NK-92 treated with Interleukin-12 subunit alpha and Interleukin-12 subunit beta, amount 100 ng/mL, for 24 hours (cell line): ENCODE results near the gene AEBP1.
"Not testable (repeated sequence)": the region's sequence is repeated elsewhere in the genome, so short reads cannot be mapped to it uniquely, and the experiment has no call there.

Experiments used
- DNase-seq: peaks from one replicate; lab custom pipeline; 2025; lab: John Stamatoyannopoulos, UW

The AEBP1 gene

DNA sequence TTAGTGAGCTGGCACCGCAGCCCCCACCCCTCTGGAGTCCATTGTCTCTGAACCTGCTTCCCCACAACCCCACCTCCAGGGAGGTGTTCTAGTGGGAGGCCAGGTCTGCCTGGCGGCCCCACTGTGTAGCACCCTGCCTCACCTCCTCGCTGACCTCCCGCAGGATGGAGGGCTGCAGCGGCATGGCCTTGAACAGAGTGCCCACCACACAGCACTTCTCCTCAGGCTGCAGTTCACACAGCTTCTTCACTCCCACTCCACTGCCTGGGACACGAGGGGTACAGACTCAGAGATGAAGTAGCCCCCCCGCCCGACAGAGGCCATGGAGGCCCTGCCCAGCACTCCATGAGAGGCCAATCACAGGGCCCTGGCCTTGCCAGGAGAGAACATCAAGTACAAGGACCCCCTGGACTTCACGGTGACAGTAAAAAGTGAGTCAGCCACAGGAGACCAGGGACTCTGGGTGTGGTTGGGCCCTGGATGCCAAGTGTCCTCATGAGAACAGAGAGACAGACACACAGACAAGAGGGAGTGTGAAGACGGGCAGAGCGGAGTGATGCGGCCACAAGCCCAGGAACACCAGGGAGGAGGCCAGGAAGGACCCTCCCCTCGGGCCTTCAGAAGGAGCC lies 13.8 kb downstream of the AEBP1 start:
- no peak for DNase-seq

DNA sequence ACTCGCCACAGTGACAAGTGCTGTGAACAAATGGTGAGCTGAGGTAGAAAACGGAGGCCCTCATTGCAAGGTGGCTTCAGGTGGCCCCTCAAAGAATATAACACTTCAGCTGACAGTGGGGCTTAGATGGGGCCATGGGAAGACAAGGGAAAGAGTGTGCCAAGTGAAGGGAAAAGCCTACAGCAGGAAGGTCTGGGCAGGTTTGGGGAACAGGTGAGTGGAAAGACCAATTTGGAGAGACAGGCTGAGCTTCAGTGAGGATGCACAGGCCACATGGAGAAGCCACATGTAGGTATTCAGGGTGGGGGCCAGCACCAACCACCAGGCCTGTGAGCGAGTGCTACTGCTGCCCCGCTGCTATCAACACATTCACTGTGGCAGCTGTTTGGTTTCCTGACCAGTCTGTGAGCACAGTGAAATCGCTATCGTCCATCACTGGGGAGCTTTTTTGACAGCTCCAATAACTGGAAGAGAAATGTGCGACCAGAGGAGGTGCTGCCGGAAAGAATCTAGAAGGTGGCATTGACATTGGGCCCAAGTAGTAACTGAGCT lies 15.8 kb downstream of the AEBP1 start:
- DNase-seq: no peak

DNA sequence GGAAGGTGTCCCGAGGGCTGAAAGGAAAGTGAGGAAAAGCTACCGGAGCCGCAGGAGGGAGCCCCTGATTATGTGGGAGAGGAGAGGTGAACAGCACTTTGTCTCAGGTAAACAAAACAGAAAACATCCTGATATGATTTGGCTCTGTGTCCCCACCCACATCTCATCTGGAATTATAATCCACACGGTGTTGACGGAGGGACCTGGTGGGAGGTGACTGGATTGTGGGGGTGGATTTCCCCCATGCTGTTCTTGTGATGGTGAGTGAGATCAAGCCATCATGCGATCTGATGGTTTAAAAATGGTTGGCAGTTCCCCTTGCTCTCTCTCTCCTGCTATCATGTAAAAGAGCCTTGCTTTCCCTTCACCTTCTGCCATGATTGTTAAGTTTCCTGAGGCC lies 16.2 kb downstream of the AEBP1 start:
- DNase-seq: no peak

DNA sequence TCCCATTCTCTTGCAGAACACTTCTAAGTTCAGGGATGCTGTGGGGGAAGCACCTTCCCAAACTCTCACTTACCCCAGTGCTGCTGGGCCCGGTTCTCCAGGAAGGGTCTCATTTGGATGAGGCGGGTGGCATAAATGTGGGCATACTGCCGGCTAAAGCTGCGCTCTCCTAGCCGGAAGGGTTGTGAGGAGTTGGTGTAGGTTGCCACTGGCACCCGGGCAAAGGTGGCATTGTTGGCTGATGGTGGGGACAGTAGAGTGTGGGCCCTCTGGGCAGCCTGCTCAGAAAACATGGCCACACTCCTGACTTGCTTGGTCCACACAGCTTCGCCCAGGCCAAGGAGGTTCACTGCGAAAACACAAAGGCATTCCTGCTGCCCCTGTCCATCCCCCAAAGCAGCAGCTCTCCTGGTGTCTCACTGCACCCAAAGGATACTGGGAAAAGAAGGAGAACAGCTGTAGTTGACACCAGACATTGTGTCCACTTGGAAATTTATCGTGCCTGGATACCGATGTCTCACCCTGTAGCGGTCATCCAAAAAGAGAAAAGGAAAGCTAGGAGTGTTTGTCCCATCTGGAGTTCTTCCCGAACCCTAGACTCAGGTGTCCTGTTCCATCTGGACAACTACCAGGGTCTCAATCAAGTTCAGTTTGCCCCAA lies 17.7 kb downstream of the AEBP1 start:
- DNase-seq: no peak

DNA sequence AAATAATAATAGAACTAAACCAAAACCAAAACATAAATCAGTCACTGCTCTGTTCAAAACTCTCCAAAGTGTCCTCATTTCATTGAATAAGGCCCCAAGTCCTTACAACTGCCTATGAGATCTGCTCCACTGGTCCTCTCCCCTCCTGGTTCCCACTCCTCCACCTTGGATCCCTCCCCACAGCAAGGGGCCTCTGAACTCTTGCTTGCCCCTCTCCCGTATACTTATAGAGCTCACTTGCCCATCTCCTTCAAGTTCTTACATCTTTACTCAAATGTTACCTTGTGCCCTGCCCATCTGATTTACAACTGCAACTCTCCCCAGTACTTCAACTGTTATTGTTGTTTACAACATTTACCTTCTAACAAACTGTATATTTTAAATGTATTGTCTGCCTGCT lies 18.4 kb downstream of the AEBP1 start:
- DNase-seq: no peak

DNA sequence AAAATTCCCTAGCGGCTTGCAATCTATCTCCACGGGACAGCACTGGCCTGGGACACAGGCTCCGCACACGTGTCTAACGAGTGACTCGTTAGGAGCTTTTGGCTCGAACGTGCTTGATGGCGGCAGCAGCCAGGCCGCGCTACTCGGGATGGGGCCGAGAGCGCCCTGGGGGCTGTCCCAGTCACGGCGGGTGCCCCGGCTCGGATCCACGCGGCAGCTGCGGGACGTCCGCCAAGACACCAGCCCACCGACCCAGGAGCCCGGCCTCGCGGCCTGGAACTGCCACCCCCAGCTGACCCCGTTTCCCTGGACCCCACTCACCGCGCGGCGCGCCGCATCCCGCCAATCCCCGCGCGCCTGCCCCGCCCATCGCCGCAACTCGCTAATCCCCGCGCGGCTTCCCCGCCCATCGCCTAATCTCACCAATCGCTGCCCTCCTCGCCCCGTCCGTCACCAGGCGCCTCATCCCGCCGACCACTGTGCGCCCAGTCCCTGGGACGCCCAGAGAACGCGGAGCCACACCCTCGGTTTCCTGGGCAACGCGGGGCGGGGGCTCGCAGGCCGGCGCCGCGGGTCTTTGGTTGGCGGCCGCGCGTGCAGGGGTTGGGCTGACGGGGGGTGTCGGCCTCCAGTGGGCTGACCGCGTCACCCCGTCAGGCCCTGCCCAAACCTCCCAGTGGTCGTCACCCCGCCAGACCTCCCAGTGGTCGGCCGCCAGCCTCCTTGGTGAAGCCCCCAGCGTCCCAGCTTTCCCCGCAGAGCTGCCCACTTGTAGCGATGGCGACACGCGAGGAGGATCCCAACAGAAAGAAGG lies 19.3 kb downstream of the AEBP1 start, which contains the start of gene POLD2:
POLD2 (minus strand) TSS at position 359 of the 814 bp plus-strand sequence. CDS start 1,495 bp downstream, outside the sequence.
- DNase-seq: peak; percentile 91

DNA sequence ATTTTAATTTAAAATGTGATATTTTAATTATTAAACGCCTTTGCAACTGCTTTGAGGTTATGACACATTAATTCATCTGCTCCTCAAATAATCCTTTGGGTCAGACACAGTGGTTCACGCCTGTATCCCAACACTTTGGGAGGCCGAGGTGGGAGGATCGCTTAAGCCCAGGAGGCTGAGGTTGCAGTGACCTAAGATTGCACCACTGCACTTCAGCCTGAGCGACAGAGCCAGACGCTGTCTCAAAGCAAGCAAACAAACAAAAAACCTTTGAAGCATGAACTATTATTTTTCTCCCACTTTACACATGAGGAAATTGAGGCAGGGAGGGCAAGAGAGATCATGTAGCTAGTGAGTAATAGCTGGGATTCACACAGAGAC lies 20.7 kb downstream of the AEBP1 start:
- no peak for DNase-seq

DNA sequence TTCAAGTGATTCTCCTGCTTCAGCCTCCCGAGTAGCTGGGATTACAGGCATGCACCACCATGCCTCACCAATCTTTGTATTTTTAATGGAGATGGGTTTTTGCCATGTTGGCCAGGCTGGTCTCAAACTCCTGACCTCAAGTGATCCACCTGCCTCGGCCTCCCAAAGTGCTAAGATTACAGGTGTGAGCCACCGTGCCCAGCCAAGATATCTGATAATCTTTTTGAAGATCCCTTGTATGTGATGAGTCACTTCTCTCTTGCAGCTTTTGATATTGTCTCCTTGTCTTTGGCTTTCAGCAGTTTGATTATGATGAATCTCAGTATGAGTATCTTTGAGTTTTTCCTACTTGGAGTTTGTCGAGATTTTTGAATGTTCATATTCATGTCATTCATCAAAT lies 22.4 kb downstream of the AEBP1 start:
- DNase-seq: not testable (repeated sequence)

DNA sequence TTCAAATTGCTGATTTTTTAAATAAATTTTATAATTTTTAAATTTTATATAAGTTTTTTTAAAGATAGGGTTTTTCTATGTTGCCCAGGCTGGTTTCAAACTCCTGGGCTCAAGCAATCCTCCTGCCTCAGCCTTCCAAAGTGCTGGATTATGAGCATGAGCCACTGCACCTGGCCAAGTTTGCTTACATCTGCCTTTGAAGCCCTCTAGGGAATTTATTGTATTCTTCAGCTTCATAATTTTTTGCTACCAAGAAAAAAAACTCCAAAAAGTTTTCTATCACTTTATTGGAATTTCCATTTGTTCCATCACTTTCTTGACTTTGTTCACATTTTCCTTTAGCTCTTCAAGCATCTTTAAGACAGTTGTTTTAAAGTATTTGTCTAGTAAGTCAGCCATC lies 23.0 kb downstream of the AEBP1 start:
- no peak for DNase-seq

DNA sequence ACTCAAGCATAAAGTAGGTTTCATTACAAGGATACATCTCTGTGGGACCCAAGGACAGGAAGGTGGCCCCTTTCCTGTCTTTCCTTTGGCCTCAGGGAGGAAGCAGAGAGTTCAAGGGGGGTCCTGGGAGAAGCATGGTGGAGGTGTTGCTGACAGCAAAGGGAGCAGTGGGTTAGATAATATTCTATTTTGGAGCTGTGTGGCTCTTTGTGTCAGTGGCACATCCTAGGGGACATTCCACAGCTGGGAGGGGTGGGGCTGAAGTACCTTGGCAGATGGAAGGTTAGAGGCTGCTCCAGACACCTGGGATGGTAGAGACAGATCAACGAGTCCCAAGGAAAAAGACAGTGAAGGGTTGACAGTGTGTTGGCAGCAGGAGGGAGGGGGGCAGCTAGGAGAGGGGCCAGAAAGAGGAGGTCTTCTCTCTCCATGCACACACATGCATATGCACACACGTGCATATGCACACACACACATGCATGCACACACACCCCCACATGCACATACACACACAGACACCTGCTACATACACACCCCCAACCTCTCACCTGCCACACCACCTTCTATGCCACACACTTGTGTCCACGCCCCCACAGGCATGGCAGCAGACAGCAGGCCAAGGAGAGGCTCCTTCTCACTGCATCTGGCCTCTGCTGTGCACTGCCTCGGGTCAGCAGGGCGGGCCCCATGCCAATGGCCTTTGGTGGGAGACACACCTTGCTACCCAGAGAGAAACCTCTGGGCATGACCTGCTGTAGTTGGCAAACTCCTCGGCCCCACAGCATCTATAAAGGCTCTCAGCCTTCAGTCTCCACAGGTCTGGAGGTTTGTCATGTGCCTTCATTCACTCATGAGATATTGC lies 24.8 kb downstream of the AEBP1 start:
- no peak for DNase-seq

DNA sequence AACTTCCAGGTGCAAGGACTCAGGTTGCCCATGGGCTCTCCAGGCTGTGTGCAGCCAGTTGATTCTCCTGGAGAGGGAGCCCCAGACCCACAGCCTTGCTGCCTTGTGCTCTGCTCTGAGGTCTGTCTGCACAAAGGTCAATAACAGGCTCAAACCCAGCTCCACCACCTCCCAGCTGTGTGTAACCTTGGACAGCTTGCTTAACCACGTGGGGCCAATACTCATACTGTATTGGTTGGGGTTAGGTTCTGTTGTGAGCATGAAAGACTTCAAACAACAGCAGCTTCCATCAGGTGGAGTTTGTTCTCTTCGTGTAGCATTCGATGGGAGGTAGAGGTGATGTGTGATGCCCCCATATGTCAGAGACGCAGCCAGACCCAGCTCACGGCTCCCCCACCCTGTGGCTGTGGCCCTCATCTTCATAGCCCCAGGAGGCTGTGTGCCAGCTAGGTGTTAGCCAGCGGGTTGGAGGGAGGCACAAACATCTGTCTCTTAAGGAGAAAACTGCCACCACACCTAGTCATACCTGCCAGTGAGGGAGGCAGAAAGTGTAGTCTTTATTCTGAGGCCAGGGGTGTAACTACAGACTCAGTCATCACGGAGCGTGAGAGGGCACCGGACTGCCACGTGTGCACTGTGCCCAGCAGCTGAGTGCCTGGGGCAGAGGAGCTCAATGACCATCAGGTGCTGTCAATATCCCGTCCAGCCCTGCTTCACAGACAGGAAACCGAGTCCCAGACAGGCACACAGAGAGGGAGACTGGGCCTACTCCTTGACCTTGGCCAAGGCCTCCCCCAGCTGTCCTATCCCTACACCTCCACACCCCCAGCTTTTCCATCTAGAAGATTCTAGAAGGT lies 27.3 kb downstream of the AEBP1 start:
- DNase-seq: no peak

DNA sequence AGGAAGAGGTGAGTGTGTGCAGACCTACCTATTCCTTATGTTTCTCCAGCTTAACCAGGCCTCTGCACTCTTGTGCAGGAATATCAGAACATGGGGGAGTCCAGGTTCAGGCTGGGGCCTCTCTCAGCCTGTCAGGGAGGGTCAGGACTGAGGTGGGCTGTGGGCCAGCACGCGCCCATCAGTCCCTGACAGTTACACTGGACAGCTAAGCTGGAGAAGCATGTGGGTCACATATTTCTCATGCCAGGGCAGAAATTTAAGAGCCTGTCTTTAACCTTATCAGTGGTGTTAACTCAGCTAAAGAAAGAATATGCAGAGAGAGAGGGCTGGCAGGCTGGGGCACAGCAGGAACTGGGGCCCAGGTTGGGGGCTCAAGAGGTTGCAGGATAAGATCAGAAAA lies 27.9 kb downstream of the AEBP1 start:
- no peak for DNase-seq

DNA sequence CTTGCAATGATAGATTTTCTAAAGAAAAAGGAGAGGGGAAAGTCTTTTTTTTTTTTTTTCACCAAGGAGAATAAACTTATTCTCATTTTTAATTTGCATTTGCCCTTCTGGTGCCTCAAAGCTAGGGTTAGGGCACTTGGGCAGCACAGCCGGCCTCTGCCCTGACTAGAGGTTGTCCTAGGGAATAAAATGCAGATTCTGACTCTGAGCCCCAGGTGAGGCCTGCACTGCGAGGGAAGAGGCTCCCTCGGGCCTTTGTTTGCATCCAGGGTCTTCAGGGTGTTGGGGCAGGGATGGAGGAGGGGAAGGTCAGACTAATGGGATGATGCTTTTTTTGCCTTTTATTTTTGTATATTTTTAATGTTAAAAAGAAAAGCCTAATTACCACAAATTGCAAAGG lies 29.1 kb downstream of the AEBP1 start:
- no peak for DNase-seq

DNA sequence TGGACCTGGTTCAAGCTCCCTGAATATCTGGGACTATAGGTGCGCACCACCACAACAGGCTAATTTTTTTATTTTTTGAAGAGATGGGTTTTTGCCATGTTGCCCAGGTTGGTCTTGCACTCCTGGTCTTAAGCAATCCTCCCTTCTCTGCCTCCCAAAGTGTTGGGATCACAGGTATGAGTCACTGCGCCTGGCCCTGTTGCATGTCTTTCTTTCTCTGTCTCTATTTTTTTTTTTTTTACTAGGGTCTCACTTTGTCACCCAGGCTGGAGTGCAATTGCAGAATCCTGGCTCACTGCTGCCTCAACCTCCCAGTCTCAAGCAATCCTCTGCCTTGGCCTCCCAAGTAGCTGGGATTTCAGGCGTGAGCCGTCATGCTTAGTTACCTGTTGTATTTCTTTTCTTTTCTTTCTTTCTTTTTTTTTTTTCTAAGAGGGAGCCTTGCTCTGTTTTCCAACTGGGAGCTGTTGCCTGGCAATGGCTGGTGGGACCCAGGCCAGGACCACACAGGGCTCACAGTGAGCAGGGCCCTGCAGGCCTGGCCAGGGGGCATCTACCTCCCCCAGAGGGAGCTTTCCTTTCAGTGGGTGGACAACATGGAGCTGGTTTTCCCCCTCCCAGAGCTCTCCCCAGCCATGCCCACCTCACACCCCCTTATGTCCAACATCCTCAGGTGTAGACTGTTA lies 30.9 kb downstream of the AEBP1 start:
- no peak for DNase-seq

DNA sequence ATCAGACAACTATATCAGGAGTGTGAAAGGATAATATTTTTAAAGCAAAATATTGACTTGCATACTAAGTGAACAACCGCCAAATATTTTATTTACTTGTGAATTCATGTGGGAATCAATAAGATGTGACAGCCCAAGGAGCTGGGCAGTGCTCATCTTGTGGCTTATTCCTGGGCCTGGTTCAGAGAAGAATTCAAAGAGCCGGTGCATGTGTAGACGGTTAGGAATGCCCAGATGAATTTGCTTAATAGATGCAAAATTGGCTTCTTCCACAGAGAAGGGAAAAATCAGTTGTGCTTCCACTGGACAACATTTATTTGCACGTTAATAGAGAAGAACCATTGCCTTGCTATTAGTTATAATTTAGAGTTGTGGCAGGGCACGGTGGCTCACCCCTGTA lies 32.6 kb downstream of the AEBP1 start:
- DNase-seq: no peak

DNA sequence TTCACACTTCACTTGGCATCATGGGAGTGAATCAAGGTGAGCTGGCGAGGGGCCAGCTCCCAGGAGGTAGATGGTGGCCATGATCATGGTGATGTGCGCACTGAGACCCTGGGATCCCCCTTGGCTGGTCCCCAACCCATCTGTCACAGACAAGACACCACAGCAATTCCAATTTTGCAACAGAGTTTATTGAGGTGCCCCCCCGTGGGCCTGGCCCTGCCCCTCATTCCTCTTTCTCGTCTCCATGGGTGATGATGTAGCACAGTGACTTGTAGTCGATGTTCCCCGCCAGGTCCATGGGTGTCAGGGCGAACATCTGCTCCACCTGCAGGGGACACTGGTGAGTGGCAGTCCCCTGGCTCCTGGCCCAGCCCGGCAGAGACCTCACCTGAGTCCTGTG lies 34.6 kb downstream of the AEBP1 start:
- no peak for DNase-seq

DNA sequence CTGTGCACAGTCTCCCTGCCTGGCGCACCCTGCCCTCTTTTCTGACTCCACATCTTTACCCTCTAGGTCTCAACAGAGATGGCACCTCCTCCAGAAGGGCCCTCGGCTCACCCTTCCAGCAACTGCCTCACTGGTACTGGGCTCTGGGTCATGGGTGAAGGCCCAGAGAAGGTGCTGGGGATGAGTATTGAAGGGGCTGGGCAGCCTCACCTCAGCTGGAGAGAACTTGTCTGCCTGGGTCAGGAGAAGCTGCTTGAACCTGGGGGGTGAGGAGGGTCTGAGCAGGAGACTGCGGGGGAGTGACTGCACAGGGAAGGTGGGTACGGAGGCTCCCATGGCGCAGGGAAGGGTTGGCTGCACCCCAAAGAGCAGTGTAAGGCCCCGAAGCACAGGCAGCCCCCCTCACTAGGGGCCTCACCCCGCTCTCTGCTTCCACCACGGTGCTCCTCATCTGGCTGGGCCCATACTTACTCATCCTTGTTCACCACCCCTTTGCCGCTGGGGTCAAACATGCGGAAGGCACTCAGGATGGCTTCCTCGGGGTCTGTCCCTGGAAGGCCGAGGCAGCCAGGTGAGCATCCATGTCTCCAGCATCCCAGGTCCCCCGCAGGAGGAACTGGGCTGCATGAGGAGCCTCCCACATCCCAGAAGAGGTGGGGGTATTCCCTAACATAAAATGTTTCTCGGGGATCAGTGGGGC lies 35.3 kb downstream of the AEBP1 start:
- DNase-seq: no peak

DNA sequence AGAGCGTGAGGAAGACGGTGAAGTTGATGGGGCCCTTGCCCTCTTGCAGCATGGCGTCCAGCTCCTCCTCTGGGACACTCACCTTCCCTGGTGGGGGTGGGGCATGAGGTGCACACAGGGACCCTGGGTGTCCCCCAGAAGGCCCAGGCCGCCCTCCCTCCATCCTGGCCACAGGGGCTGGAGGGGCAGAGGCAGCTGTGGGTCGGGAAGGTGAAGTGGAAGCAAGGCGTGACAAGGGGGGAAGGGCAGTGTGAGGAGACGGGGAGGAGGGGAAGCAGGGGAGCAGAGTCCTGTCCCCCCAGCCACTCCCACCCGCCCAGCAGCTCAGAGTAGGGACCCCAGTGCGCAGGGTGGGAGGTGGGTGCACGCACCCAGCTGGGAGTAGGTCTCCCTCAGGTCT lies 36.2 kb downstream of the AEBP1 start:
- no peak for DNase-seq

DNA sequence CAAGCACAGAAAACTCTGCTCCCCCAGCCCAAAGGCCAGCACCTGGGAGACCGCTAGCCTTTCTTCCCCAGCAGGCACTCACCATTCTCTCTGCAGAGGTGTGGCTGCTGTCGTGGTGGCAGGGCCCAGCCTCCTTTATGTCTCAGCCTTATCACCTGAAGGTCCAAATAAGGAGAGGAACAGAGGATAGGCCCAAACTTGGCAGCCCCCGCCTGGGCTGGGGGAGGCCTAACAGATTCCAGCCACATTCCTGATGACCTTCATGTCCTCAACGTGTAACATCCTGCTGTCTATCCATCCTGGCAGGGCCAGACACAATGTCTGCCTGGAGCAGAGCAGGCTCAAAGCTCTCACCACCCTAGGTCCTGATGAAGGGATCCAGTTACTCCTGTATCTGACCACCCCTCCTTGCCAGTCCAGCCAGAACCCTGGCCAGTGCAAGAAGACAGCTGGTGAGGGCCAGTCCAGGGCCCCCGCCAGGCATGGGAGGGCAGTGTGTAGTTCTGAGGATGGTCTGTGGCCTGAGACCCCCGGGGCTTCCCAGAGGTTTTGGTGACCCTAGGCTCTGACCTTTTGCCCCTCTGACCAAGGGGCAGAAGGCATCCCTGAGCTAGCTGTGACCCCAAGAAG lies 37.2 kb downstream of the AEBP1 start, which contains the start of gene MYL7:
MYL7 (minus strand) TSS at position 112 of the 630 bp plus-strand sequence; CDS start at position 85, 27 bp downstream.
- DNase-seq: no peak
